Prostate gland (tissue), 2 donors: ENCODE data around the gene NUP50. TPM values are rescaled to one million over a fixed set of nuclear protein-coding genes. Genes with fewer than 3 reads are reported as not detected.
"Not testable (repeated sequence)": the region's sequence is repeated elsewhere in the genome, so short reads cannot be mapped to it uniquely, and the experiment has no call there.

ENCODE experiments used
- DNase-seq: peaks from one replicate; pipeline ENCODE4 v3.0.0-alpha.2; 2019; ENCODE audit warnings: low spot score
- H3K27ac ChIP-seq, 2 donors: fragments of 200-600 bp; sonication (generic); 2 replicates each; pipeline ENCODE4 v1.5.1; 2017 to 2019
- H3K27me3 ChIP-seq: fragments of 200-600 bp; sonication (generic); replicated peaks from 2 replicates; pipeline ENCODE4 v1.5.1; 2019; ENCODE audit not compliant: insufficient read depth
- H3K36me3 ChIP-seq, 2 donors: fragments of 200-600 bp; sonication (generic); 1 replicate in 1 of 2; 2 replicates in 1 of 2; pipeline versions ENCODE4 v1.5.1 to v1.8.1; 2017 to 2019
- H3K4me1 ChIP-seq: fragments of 200-600 bp; sonication (generic); replicated peaks from 2 replicates; pipeline ENCODE4 v1.5.1; 2019
- H3K4me3 ChIP-seq, 2 donors: fragments of 200-600 bp; sonication (generic); 2 replicates each; pipeline ENCODE4 v1.5.1; 2017 to 2019
- H3K9me3 ChIP-seq: fragments of 200-600 bp; sonication (generic); 2 replicates; pipeline ENCODE4 v1.5.1; 2017
- POLR2A ChIP-seq: fragments of 450-650 bp; IDR thresholded peaks from one replicate; pipeline ENCODE4 v1.6.1; 2016; ENCODE audit warnings: antibody characterized with exemption, mild to moderate bottlenecking
- POLR2AphosphoS5 ChIP-seq: sonication (generic); formaldehyde crosslinking; IDR thresholded peaks from one replicate; pipeline ENCODE4 v1.6.1; 2017; ENCODE audit warnings: antibody characterized with exemption
- WGBS: methylation state at CpG from one replicate; pipeline ENCODE4 v1.1.5; 2018; 5-methylcytosine and 5-hydroxymethylcytosine counted together
- intact Hi-C: fragments of 100-400 bp; cut with DNase I; formaldehyde crosslinking; loops from one replicate; pipeline ENCODE4 v1.14.2; 2022
- total RNA-seq, 2 donors: library from RNA; depleted of rRNA; stranded (reverse); fragments of >200 nt; gene quantifications; one replicate each; pipeline ENCODE4 v1.1.0, GENCODE V29; 2016
- TF ChIP-seq, protein P1 (sequence below), 4 experiments: fragments of 200-600 bp in 2 of 4; fragments of 450-650 bp in 2 of 4; sonication (generic) in 2 of 4; IDR thresholded peaks; 1 replicate in 3 of 4; 2 replicates in 1 of 4; pipeline ENCODE4 v1.5.1; 2016 to 2019; ENCODE audit warnings: antibody characterized with exemption in 4 of 4, mild to moderate bottlenecking in 2 of 4, moderate library complexity in 2 of 4

The NUP50 gene
- total RNA-seq, 2 donors from 2014 or later, result 51.4 to 101 TPM

DNA sequence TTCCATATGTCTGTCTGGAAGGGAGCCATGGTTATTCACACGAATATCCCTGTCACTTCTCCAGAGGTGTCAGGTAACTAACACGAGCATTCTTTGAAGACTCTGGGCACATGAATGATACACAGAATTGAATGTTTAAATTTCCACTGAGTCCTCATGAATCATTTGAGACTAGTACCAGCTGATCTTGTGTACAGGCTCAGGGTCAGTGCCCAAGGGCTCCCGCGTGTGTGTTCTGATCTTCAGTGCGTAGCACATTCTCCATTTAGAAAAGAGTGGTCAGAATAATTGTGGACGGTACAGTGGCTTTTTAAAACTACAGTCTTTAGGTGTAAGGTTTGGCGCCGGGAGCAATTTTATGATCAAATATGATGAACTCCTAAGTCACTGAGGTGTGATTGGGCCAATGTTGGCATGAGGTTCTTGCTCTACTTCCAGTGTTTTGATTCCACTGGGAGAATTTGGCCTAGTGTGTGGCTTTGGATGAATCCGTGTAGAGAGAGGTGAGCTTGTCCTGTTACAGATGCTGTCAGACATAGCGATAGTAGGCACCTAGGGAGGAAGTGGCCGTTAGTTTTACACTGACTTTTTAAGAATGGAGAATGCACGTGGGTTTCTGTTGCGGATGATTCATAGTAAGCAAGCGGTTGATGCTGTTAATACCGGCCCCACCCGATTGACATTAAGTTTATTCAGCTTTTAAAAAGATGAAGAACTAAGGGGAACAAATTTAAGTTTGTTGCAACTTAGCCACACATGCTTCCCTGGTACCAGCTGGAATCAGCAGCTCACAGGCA is 22.2 kb downstream of the NUP50 start:
- WGBS, result 78% methylated on average over 16 of the region's 16 CpGs
- intact Hi-C loops, result no loop called here
- no peak for DNase-seq

GRCh38 chr22:45187891-45188290 is 24.2 kb downstream of the NUP50 start:
- TF ChIP-seq, protein P1, sequence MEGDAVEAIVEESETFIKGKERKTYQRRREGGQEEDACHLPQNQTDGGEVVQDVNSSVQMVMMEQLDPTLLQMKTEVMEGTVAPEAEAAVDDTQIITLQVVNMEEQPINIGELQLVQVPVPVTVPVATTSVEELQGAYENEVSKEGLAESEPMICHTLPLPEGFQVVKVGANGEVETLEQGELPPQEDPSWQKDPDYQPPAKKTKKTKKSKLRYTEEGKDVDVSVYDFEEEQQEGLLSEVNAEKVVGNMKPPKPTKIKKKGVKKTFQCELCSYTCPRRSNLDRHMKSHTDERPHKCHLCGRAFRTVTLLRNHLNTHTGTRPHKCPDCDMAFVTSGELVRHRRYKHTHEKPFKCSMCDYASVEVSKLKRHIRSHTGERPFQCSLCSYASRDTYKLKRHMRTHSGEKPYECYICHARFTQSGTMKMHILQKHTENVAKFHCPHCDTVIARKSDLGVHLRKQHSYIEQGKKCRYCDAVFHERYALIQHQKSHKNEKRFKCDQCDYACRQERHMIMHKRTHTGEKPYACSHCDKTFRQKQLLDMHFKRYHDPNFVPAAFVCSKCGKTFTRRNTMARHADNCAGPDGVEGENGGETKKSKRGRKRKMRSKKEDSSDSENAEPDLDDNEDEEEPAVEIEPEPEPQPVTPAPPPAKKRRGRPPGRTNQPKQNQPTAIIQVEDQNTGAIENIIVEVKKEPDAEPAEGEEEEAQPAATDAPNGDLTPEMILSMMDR (IDR thresholded peaks at IDR 0.05), result no peak
- TF ChIP-seq POLR2AphosphoS5 (no peak), POLR2A (no peak)
- Histone ChIP-seq H3K36me3 (no peaks in the 10 kb centered on the region), H3K9me3 (no peaks in the 10 kb centered on the region), H3K27ac (no peak overlapping the region), H3K27me3 (no peaks in the 10 kb centered on the region), H3K4me1 (peaks cover 8% of the 10 kb centered on the region), H3K4me3 (no peak overlapping the region)
- intact Hi-C loops, result no loop called here
- WGBS, result 34% methylated on average over 4 of the region's 4 CpGs
- DNase-seq, result no peak

More for the DNA sequence above, 22.2 kb downstream of the NUP50 start:
- Histone ChIP-seq H3K9me3 (no peaks in the 10 kb centered on the region), H3K27ac (no peak overlapping the region), H3K36me3 (no peaks in the 10 kb centered on the region), H3K4me3 (no peak overlapping the region), H3K27me3 (no peaks in the 10 kb centered on the region), H3K4me1 (peaks cover 8% of the 10 kb centered on the region)
- TF ChIP-seq, protein P1 (IDR thresholded peaks at IDR 0.05), result no peak
- no peak for TF ChIP-seq POLR2A
- no peak for TF ChIP-seq POLR2AphosphoS5

- intact Hi-C loops, result no loop called here
- peak overlapping the region in 1 of 2 donors; percentile 68 for H3K27ac ChIP-seq
- TF ChIP-seq POLR2AphosphoS5, result no peak
- no peak for TF ChIP-seq POLR2A
- TF ChIP-seq, protein P1 (IDR thresholded peaks at IDR 0.05), result no peak
- H3K9me3 ChIP-seq, result no peaks in the 10 kb centered on the region
- 81% methylated on average over 16 of the region's 16 CpGs for WGBS
- no peak for DNase-seq
- H3K4me1 ChIP-seq, result peaks cover 8% of the 10 kb centered on the region
- H3K36me3 ChIP-seq, result no peaks in the 10 kb centered on the region
- H3K4me3 ChIP-seq, result no peak overlapping the region
- no peaks in the 10 kb centered on the region for H3K27me3 ChIP-seq
Observed at GRCh38 chr22:45188779-45189178, 25.1 kb downstream of the NUP50 start.

- TF ChIP-seq POLR2AphosphoS5 (peak; percentile 73), POLR2A (no peak)
- peak overlapping the region in 1 of 2 donors; percentile 68 for H3K27ac ChIP-seq
- no peaks in the 10 kb centered on the region for H3K36me3 ChIP-seq
- H3K4me1 ChIP-seq, result peaks cover 8% of the 10 kb centered on the region
- H3K27me3 ChIP-seq, result no peaks in the 10 kb centered on the region
- H3K4me3 ChIP-seq, result no peak overlapping the region
- WGBS, result 20% methylated on average over 4 of the region's 4 CpGs
- no peaks in the 10 kb centered on the region for H3K9me3 ChIP-seq
- intact Hi-C loops, result no loop called here
- DNase-seq, result no peak
Observed at GRCh38 chr22:45190202-45190872, 26.6 kb downstream of the NUP50 start.

GRCh38 chr22:45191746-45192145 is 28.0 kb downstream of the NUP50 start:
- H3K27me3 ChIP-seq, intact Hi-C loops, H3K4me1 ChIP-seq, H3K4me3 ChIP-seq, DNase-seq, H3K36me3 ChIP-seq, H3K9me3 ChIP-seq, H3K27ac ChIP-seq: not testable (repeated sequence)
- 85% methylated on average over 9 of the region's 9 CpGs for WGBS
